HG02970 (cell line): ENCODE data around the gene FTH1.

ENCODE experiments used
- ATAC-seq: cut with Tn5 transposase; IDR thresholded peaks from one replicate; pipeline ENCODE4 v1.9.1; 2021; ENCODE audit warnings: mild to moderate bottlenecking, moderate library complexity, moderate number of reproducible peaks; ENCODE audit not compliant: unreplicated experiment, low FRiP score

FTH1 gene

GRCh38 chr11:61980783-61981541, 13.5 kb upstream of the FTH1 start:
- ATAC-seq, result no peak

GRCh38 chr11:61978703-61979661, 11.5 kb upstream of the FTH1 start:
- no peak for ATAC-seq

GRCh38 chr11:61976813-61977475, 9.5 kb upstream of the FTH1 start:
- ATAC-seq, result no peak

- ATAC-seq, result no peak
Measured at GRCh38 chr11:61976420-61976800, 9.0 kb upstream of the FTH1 start.

- ATAC-seq, result no peak
Measured at GRCh38 chr11:61975638-61976419, 8.4 kb upstream of the FTH1 start.

GRCh38 chr11:61974766-61975631, 7.6 kb upstream of the FTH1 start:
- no peak for ATAC-seq

- no peak for ATAC-seq
Measured at GRCh38 chr11:61973476-61974162, 6.2 kb upstream of the FTH1 start.

GRCh38 chr11:61972672-61973475, 5.4 kb upstream of the FTH1 start:
- no peak for ATAC-seq

- ATAC-seq, result no peak
Measured at GRCh38 chr11:61972112-61972671, 4.8 kb upstream of the FTH1 start.

- no peak for ATAC-seq
Measured at GRCh38 chr11:61971248-61972111, 4.0 kb upstream of the FTH1 start.

GRCh38 chr11:61969838-61970662, 2.6 kb upstream of the FTH1 start:
- ATAC-seq, result no peak

- ATAC-seq, result no peak
Measured at GRCh38 chr11:61969391-61969758, 1.9 kb upstream of the FTH1 start.

GRCh38 chr11:61968758-61969390, 1.4 kb upstream of the FTH1 start:
- no peak for ATAC-seq

- peak; percentile 27 for ATAC-seq
Measured at GRCh38 chr11:61967924-61968757, 707 bp upstream of the FTH1 start.

- ATAC-seq, result no peak
Measured at GRCh38 chr11:61966734-61967115, 709 bp downstream of the FTH1 start.
